GM12874 (cell line): ENCODE measurements around the gene KIR3DL2.
"Not testable (repeated sequence)": the region's sequence is repeated elsewhere in the genome, so short reads cannot be mapped to it uniquely, and the experiment has no call there.

ENCODE experiments used
- TF ChIP-seq, protein P1 (sequence below): IDR thresholded peaks from 2 replicates; pipeline ENCODE4 v1.5.1; 2011; ENCODE audit warnings: low read depth, mild to moderate bottlenecking, control low read depth, low read length, moderate library complexity; ENCODE audit not compliant: insufficient read depth

The KIR3DL2 gene

GRCh38 chr19:54817670-54818536, 32.3 kb upstream of the KIR3DL2 start:
- TF ChIP-seq, protein P1, sequence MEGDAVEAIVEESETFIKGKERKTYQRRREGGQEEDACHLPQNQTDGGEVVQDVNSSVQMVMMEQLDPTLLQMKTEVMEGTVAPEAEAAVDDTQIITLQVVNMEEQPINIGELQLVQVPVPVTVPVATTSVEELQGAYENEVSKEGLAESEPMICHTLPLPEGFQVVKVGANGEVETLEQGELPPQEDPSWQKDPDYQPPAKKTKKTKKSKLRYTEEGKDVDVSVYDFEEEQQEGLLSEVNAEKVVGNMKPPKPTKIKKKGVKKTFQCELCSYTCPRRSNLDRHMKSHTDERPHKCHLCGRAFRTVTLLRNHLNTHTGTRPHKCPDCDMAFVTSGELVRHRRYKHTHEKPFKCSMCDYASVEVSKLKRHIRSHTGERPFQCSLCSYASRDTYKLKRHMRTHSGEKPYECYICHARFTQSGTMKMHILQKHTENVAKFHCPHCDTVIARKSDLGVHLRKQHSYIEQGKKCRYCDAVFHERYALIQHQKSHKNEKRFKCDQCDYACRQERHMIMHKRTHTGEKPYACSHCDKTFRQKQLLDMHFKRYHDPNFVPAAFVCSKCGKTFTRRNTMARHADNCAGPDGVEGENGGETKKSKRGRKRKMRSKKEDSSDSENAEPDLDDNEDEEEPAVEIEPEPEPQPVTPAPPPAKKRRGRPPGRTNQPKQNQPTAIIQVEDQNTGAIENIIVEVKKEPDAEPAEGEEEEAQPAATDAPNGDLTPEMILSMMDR, result no peak

- TF ChIP-seq, protein P1, result not testable (repeated sequence)
Measured at GRCh38 chr19:54832496-54832895, 17.7 kb upstream of the KIR3DL2 start, which contains the start of gene KIR2DS4. Gene KIR2DS4 (plus strand): TSS chr19:54832676.

GRCh38 chr19:54850930-54851329, 687 bp downstream of the KIR3DL2 start:
- TF ChIP-seq, protein P1, result no peak

DNA sequence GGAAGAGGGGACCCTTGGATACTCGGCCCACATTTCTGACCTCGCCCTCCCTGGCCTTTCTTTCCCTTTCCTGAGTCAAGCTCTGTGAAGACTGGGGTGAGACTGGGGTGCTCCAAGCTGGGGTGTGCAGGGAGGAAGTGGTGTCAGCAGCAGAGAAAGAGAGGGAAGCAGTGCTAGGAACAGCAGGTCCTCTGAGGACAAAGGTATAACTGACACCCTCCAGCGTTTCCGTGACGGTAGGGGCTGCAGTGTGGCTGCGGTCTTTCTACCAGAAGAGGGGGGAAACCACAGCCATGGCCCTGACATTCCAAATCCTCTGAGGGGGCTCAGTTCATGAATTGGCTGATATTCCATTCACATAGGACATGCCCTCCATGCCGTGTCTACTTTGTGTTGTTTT, 1.1 kb downstream of the KIR3DL2 start:
- TF ChIP-seq, protein P1, result no peak

DNA sequence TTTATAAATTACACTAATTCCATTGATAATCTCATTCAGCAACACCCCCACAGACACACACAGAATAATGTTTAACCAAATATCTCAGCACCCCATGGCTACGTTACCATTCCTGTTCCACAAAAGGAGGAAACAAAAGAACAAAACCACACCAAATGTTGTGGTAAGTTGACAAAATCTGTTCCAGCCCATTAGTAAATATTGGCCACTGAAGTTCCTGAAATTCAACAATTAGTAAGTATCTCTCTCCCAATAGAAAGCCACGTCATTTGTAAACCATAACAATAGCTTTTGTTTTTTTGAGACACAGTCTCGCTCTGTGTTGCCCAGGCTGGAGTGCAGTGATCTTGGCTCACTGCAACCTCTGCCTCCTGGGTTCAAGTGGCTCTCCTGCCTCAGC, 21.5 kb downstream of the KIR3DL2 start:
- TF ChIP-seq, protein P1, result no peak

- TF ChIP-seq, protein P1, result no peak
Measured at GRCh38 chr19:54873990-54874389, 23.7 kb downstream of the KIR3DL2 start, which contains the start of gene FCAR. Gene FCAR (plus strand): TSS chr19:54874235. CDS start chr19:54874290, 55 bp downstream.

GRCh38 chr19:54875506-54875905, 25.3 kb downstream of the KIR3DL2 start:
- TF ChIP-seq, protein P1, result no peak
